ENCODE data around the gene PLCB3.

The PLCB3 gene

GRCh38 chr11:64223001-64223651, 28.2 kb upstream of the PLCB3 start:
- no peak for DNase-seq

GRCh38 chr11:64224151-64224890, 27.0 kb upstream of the PLCB3 start:
- DNase-seq = no peak

GRCh38 chr11:64224891-64225607, 26.3 kb upstream of the PLCB3 start:
- no peak for DNase-seq

GRCh38 chr11:64225608-64226506, 25.5 kb upstream of the PLCB3 start, which contains the start of the genes NUDT22 and TRPT1:
TSS of gene NUDT22 (plus strand) at chr11:64226274. CDS start at chr11:64226653, 379 bp downstream.
TSS of gene TRPT1 (minus strand) at chr11:64226186. CDS start at chr11:64225860, 326 bp downstream.
- DNase-seq = peak; percentile 78

- DNase-seq = peak; percentile 59
These were observed 24.8 kb upstream of the PLCB3 start for GRCh38 chr11:64226507-64227051.

- no peak for DNase-seq
These were observed 23.8 kb upstream of the PLCB3 start for GRCh38 chr11:64227405-64227956.

GRCh38 chr11:64229090-64229743, 22.1 kb upstream of the PLCB3 start:
- no peak for DNase-seq

- DNase-seq = no peak
These were observed 21.6 kb upstream of the PLCB3 start for GRCh38 chr11:64229744-64230170.

- DNase-seq = peak; percentile 85
These were observed 21.0 kb upstream of the PLCB3 start, which contains the start of gene DNAJC4 for GRCh38 chr11:64230171-64230984. TSS of gene DNAJC4 (plus strand) at chr11:64230548. CDS start at chr11:64230855, 307 bp downstream.

GRCh38 chr11:64230985-64231365, 20.4 kb upstream of the PLCB3 start:
- no peak for DNase-seq

- no peak for DNase-seq
These were observed 19.8 kb upstream of the PLCB3 start for GRCh38 chr11:64231546-64231945.

GRCh38 chr11:64232182-64232966, 19.0 kb upstream of the PLCB3 start:
- DNase-seq = no peak

- no peak for DNase-seq
These were observed 18.4 kb upstream of the PLCB3 start for GRCh38 chr11:64232967-64233315.

GRCh38 chr11:64233913-64234586, 17.3 kb upstream of the PLCB3 start, which contains the start of gene VEGFB:
TSS of gene VEGFB (plus strand) at chr11:64234584. CDS start at chr11:64234834, 250 bp downstream.
- DNase-seq = peak; percentile 62

GRCh38 chr11:64234647-64235379, 16.5 kb upstream of the PLCB3 start:
- DNase-seq = no peak

GRCh38 chr11:64235437-64236161, 15.7 kb upstream of the PLCB3 start:
- DNase-seq = no peak

- no peak for DNase-seq
These were observed 13.8 kb upstream of the PLCB3 start for GRCh38 chr11:64237484-64237951.

All from CD4-positive, alpha-beta T cell treated with Interleukin-4 for 4 hours (primary cell).